Stimulated activated effector memory CD8-positive, alpha-beta T cell treated with anti-CD3 and anti-CD28 coated beads, Interleukin-12 subunit alpha, Interleukin-12 subunit beta, amount 100 ng/mL, for 72 hours (primary cell): Measurements from ENCODE around the gene TRMT2A.

Source experiments
- ATAC-seq: fragments of 150-1000 bp; cut with Tn5 transposase; 2 replicates; pipeline ENCODE4 v1.10.0; 2021
- DNase-seq, 2 donors: peaks; one replicate each; pipeline ENCODE4 v3.0.0; 2021 to 2022; ENCODE audit warnings: low spot score in 2 of 2
- H3K27ac Mint-ChIP-seq: one replicate; pipeline ENCODE4 v1.8.0; 2022; ENCODE audit warnings: mild to moderate bottlenecking, mixed read lengths
- H3K36me3 Mint-ChIP-seq: one replicate; pipeline ENCODE4 v1.8.0; 2022; ENCODE audit warnings: mild to moderate bottlenecking, mixed read lengths
- H3K4me1 Mint-ChIP-seq: one replicate; pipeline ENCODE4 v1.8.0; 2022; ENCODE audit warnings: mixed read lengths
- H3K4me3 Mint-ChIP-seq: one replicate; pipeline ENCODE4 v1.8.0; 2022; ENCODE audit warnings: mild to moderate bottlenecking, mixed read lengths
- H3K9me3 Mint-ChIP-seq: one replicate; pipeline ENCODE4 v1.8.0; 2022; ENCODE audit warnings: mixed read lengths

TRMT2A gene

DNA sequence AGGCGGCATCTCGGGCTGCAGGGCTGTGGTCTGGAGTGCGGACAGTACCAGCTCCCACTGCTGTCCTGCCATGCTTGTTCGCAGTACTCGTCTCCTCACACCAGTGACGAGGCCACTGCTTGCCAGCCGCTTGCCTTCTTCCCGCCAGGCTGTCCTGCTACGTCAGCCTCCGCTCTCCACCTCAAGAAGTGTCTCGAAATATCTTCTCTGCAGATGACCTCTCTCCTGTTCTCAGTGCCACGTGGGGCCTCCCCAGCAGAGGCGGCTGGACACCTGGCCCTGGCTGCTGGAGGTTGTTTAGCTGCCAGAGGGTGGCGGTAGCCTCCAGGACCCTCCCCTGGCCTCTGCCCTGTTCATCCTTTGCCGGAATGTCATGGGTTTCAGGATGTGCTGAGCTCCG is 36.9 kb upstream of the TRMT2A start:
- Mint-ChIP-seq H3K36me3 (no peaks in the 10 kb centered on the region), H3K9me3 (no peaks in the 10 kb centered on the region), H3K4me3 (no peak overlapping the region), H3K27ac (no peak overlapping the region), H3K4me1 (peaks cover 5% of the 10 kb centered on the region)
- ATAC-seq (no peak), DNase-seq (no peak)

DNA sequence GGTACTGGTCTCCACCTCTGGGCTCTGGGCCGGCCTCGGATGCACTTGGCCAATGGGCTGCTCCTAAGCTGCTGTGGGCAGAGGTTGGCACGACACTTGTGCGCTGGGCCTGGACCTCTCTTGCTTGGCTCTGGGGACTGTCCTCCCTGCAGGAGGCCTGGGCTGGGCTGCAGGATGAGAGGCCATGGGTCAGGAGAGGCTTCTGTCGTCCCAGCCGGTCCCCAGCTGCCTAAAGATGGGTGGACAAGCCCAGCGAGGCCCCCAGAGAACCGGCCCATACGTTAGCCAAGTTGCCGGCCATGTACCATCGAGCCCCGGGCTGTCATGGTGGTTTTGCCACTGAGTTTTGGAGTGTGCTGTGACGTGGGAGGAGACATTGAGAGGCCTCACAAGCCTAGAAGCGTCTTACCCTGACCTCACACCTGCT is 35.5 kb upstream of the TRMT2A start:
- Mint-ChIP-seq H3K9me3 (no peaks in the 10 kb centered on the region), H3K36me3 (no peaks in the 10 kb centered on the region), H3K4me1 (peaks cover 5% of the 10 kb centered on the region), H3K27ac (peak overlapping the region; percentile 60), H3K4me3 (no peak overlapping the region)
- ATAC-seq, result no peak
- DNase-seq, result no peak

DNA sequence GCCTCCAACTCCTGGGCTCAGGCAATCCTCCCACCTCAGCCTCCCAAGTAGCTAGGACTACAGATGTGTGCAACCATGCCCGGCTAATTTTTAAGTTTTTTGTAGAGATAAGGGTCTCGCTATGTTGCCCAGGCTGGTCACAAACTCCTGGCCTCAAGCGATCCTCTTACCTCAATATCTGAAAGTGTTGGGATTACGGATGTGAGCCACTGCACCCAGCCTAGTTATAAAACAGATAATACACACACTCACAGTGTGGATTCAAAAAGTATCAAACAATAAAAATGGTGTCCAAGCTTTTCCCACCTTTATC is 34.2 kb upstream of the TRMT2A start:
- H3K36me3 Mint-ChIP-seq, result no peaks in the 10 kb centered on the region
- no peak overlapping the region for H3K4me3 Mint-ChIP-seq
- ATAC-seq (no peak), DNase-seq (no peak)
- peaks cover 5% of the 10 kb centered on the region for H3K4me1 Mint-ChIP-seq
- H3K9me3 Mint-ChIP-seq, result no peaks in the 10 kb centered on the region
- peak overlapping the region; percentile 71 for H3K27ac Mint-ChIP-seq

GRCh38 chr22:20150381-20151275 is 33.6 kb upstream of the TRMT2A start, which contains the start of gene CCDC188:
TSS of gene CCDC188 (minus strand) at chr22:20151055. CDS start at chr22:20150986, 69 bp downstream.
- H3K9me3 Mint-ChIP-seq, result no peaks in the 10 kb centered on the region
- H3K4me3 Mint-ChIP-seq, result no peak within 1 kb of the TSS
- H3K27ac Mint-ChIP-seq, result peak within 1 kb of the TSS; percentile 71
- ATAC-seq (no peak), DNase-seq (no peak)
- H3K4me1 Mint-ChIP-seq, result peaks cover 5% of the 10 kb centered on the region
- no peaks in the 10 kb centered on the region for H3K36me3 Mint-ChIP-seq

- DNase-seq (no peak), ATAC-seq (no peak)
- Mint-ChIP-seq H3K4me1 (peaks cover 5% of the 10 kb centered on the region), H3K4me3 (no peak overlapping the region), H3K27ac (no peak overlapping the region), H3K9me3 (no peaks in the 10 kb centered on the region), H3K36me3 (peaks cover under 1% of the 10 kb centered on the region)
Observed at GRCh38 chr22:20149257-20150250, 32.5 kb upstream of the TRMT2A start.

GRCh38 chr22:20148414-20148813 is 31.4 kb upstream of the TRMT2A start:
- Mint-ChIP-seq H3K4me3 (no peak overlapping the region), H3K4me1 (peaks cover 5% of the 10 kb centered on the region), H3K27ac (no peak overlapping the region), H3K9me3 (no peaks in the 10 kb centered on the region), H3K36me3 (peaks cover 6% of the 10 kb centered on the region)
- no peak for DNase-seq
- ATAC-seq, result no peak

DNA sequence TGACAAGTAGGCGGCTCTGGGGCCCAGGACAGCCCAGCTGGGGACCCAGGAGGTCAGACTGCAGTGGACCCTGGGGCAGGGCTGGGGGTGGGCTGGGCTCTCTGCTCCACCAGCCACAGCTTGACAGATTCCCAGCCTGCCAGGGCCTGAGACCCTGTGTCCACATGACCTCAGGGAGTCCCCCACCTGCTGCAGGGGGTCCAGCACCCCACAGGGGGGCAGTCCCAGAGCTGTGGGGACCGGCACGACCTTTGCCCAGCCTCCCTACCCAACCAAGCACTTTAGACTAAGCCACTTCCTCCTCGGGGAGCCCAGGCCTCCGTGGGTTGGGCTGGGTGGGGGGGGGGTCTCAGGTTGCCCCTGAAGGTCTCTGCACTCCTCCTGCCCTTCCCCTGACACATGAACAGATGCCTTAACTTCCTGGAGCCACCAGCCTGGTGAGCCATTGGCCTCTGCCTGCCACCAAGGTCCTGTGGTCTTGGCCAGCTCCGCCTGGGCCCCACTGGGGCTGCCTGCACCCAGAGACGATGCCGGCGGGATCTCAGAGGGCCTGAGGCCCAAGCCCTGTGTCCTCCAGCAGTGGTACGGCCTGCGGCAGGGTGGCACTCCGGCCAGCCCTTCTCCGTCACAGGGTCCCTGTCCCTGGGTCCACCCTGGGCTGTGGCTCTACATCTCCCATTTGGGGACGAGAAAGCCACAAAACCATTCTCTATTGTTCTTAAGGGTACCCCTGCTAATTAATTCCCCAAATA is 30.4 kb upstream of the TRMT2A start:
- ATAC-seq, result no peak
- DNase-seq, result no peak
- Mint-ChIP-seq H3K4me3 (no peak overlapping the region), H3K4me1 (peaks cover 5% of the 10 kb centered on the region), H3K36me3 (peaks cover 6% of the 10 kb centered on the region), H3K9me3 (no peaks in the 10 kb centered on the region), H3K27ac (no peak overlapping the region)

DNA sequence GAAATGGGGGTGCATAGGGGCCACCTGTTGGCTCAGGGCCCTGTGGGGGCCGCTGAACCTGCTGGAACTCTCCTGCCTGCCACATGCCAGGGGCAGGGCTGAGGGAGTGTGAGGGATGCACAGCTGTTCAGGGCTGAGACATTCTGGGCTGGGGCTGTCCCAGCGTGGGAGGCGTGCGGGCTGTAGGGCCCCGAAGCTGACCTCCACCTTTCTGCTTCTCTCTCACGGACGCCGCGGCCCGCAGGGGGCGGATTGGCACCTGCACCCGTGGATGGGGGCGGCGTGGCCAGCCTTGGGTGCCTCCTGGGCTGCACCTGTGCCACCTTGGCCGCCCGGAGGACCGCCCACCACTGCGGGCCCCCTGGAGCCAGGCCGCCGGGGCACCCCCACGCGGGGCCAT is 29.8 kb upstream of the TRMT2A start:
- H3K4me3 Mint-ChIP-seq, result no peak overlapping the region
- DNase-seq, result no peak
- peak; percentile 15 for ATAC-seq
- H3K27ac Mint-ChIP-seq, result peak overlapping the region; percentile 71
- peaks cover 5% of the 10 kb centered on the region for H3K4me1 Mint-ChIP-seq
- peaks cover 6% of the 10 kb centered on the region for H3K36me3 Mint-ChIP-seq
- H3K9me3 Mint-ChIP-seq, result no peaks in the 10 kb centered on the region

DNA sequence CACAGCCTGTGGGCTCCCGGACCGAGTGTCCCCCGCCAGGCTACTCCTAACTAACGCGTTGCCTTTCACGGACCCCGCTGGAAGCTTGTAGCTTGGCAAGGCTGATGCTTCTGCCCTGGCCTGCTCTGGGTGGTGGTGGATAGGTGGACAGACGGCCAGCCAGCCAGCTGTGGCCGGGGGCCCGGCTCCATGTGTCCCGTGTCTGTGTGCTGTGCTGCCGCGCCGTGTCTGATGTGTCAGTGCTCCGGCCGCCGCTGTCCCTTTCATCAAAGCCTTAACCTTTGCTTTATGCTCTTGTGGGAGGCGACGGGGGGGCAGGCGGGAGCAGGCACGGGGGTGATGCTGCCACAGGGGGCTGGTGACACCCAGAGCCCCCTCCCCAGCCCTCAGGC is 28.8 kb upstream of the TRMT2A start:
- Mint-ChIP-seq H3K4me1 (peaks cover 5% of the 10 kb centered on the region), H3K9me3 (no peaks in the 10 kb centered on the region), H3K27ac (no peak overlapping the region), H3K36me3 (peaks cover 6% of the 10 kb centered on the region), H3K4me3 (no peak overlapping the region)
- DNase-seq, result no peak
- ATAC-seq, result no peak

- ATAC-seq (no peak), DNase-seq (no peak)
- Mint-ChIP-seq H3K27ac (no peak overlapping the region), H3K4me3 (no peak overlapping the region), H3K9me3 (no peaks in the 10 kb centered on the region), H3K4me1 (peaks cover 5% of the 10 kb centered on the region), H3K36me3 (peaks cover 6% of the 10 kb centered on the region)
Observed at GRCh38 chr22:20145206-20145831, 28.3 kb upstream of the TRMT2A start.

DNA sequence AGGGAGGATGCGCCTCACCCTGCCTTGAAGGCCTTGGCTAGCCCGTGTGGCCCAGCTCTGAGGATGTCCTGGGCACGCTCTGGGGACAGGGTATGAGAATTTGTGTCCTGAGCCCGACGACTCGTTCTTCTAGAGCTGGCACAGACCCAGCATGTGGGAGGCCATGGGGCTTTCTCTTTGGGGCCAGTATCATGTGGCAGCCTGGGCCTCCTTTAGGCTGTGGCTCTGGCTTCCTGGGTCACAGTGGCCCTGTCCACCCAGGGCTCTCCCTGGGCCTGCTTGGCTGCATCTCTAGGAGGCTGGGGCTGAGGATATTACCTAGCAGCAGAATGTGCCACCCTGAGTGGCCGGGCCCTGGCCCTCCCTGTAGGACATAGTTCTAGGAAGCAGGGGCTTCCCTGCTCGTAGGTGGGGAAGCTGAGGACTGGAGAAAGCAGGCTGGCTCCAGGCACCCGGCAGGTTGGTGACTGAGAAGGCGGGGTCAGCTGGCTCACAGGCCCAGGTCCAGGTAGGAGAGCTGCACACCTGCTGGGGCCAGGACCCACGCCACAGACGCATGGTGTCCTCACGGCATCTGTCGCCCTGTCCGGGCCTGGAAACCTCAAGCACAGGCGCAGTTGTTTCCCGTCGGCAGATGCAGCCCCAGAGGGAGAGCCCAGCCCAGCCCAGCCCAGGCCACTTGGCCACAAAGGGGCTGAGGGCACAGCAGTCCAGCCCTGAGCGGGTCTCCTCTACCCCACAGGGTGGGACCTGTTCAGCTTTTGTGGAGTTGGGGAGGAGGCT is 27.0 kb upstream of the TRMT2A start:
- Mint-ChIP-seq H3K4me1 (peaks cover 13% of the 10 kb centered on the region), H3K4me3 (no peak overlapping the region), H3K36me3 (peaks cover 12% of the 10 kb centered on the region), H3K27ac (no peak overlapping the region), H3K9me3 (no peaks in the 10 kb centered on the region)
- ATAC-seq (no peak), DNase-seq (no peak)

GRCh38 chr22:20142711-20143621 is 25.9 kb upstream of the TRMT2A start:
- Mint-ChIP-seq H3K27ac (no peak overlapping the region), H3K4me1 (peaks cover 20% of the 10 kb centered on the region), H3K36me3 (peaks cover 12% of the 10 kb centered on the region), H3K9me3 (no peaks in the 10 kb centered on the region), H3K4me3 (no peak overlapping the region)
- DNase-seq (no peak), ATAC-seq (no peak)
